Medulla oblongata (tissue), 1 donor: Measurements from ENCODE around the gene NSF.
"Not testable (repeated sequence)": the region's sequence is repeated elsewhere in the genome, so short reads cannot be mapped to it uniquely, and the experiment has no call there.

Experiments
- DNase-seq: peaks from one replicate; pipeline ENCODE4 v3.0.0-alpha.2; 2015; ENCODE audit errors: extremely low spot score

Gene NSF

GRCh38 chr17:46773676-46774075 is 183.2 kb downstream of the NSF start:
- no peak for DNase-seq

- DNase-seq: no peak
These were observed 183.8 kb downstream of the NSF start for GRCh38 chr17:46774108-46774737.

GRCh38 chr17:46776298-46777005 is 186.0 kb downstream of the NSF start:
- no peak for DNase-seq

GRCh38 chr17:46777943-46778915 is 187.8 kb downstream of the NSF start:
- DNase-seq: no peak

GRCh38 chr17:46780003-46780373 is 189.5 kb downstream of the NSF start:
- DNase-seq: no peak

- no peak for DNase-seq
These were observed 191.9 kb downstream of the NSF start for GRCh38 chr17:46782250-46782953.

- no peak for DNase-seq
These were observed 192.6 kb downstream of the NSF start for GRCh38 chr17:46783031-46783593.

GRCh38 chr17:46785696-46786095 is 195.2 kb downstream of the NSF start:
- DNase-seq: no peak

GRCh38 chr17:46787478-46787877 is 197.0 kb downstream of the NSF start:
- no peak for DNase-seq

GRCh38 chr17:46788300-46788699 is 197.8 kb downstream of the NSF start:
- DNase-seq: no peak

GRCh38 chr17:46788796-46789195 is 198.3 kb downstream of the NSF start:
- DNase-seq: no peak

GRCh38 chr17:46789610-46790009 is 199.1 kb downstream of the NSF start:
- no peak for DNase-seq

GRCh38 chr17:46790216-46790615 is 199.7 kb downstream of the NSF start:
- no peak for DNase-seq

- no peak for DNase-seq
These were observed 201.1 kb downstream of the NSF start for GRCh38 chr17:46791531-46791930.

- DNase-seq: no peak
These were observed 201.6 kb downstream of the NSF start for GRCh38 chr17:46792071-46792470.

GRCh38 chr17:46793023-46793422 is 202.6 kb downstream of the NSF start:
- DNase-seq: not testable (repeated sequence)

GRCh38 chr17:46793541-46793940 is 203.1 kb downstream of the NSF start:
- no peak for DNase-seq

GRCh38 chr17:46794318-46794717 is 203.8 kb downstream of the NSF start:
- DNase-seq: no peak

- DNase-seq: no peak
These were observed 205.0 kb downstream of the NSF start for GRCh38 chr17:46795379-46795952.

GRCh38 chr17:46796084-46796483 is 205.6 kb downstream of the NSF start:
- DNase-seq: no peak

- DNase-seq: no peak
These were observed 206.1 kb downstream of the NSF start for GRCh38 chr17:46796524-46796923.
